GM12878 (cell line): ENCODE results near the gene ZMIZ2. TPM values are rescaled to one million over a fixed set of nuclear protein-coding genes. Genes with fewer than 3 reads are reported as not detected.

Experiments used
- BRCA1 ChIP-seq: IDR thresholded peaks from 2 replicates; pipeline ENCODE4 v1.6.1; 2011; ENCODE audit warnings: low read depth, low read length, improper control_type of control experiment
- CBX3 ChIP-seq: fragments of 200-600 bp; sonication (generic); IDR thresholded peaks from 2 replicates; pipeline ENCODE4 v1.6.1; 2016; ENCODE audit warnings: low read depth, borderline replicate concordance
- CUX1 ChIP-seq: IDR thresholded peaks from 2 replicates; pipeline ENCODE4 v1.6.1; 2012; ENCODE audit warnings: improper control_type of control experiment, low read depth, low read length; ENCODE audit not compliant: insufficient replicate concordance
- E2F4 ChIP-seq: IDR thresholded peaks from 2 replicates; pipeline ENCODE4 v1.6.1; 2012; ENCODE audit warnings: low read depth, low read length, improper control_type of control experiment
- HDAC6 ChIP-seq: fragments of 200-600 bp; sonication (generic); IDR thresholded peaks from one replicate; pipeline ENCODE4 v1.8.0; 2017; ENCODE audit warnings: antibody characterized with exemption; ENCODE audit not compliant: unreplicated experiment
- IKZF1 ChIP-seq: fragments of 450-650 bp; conservative IDR thresholded peaks from 2 replicates; pipeline ENCODE4 v1.6.1; 2017; ENCODE audit warnings: antibody characterized with exemption, mild to moderate bottlenecking
- LARP7 ChIP-seq: fragments of 450-650 bp; IDR thresholded peaks from 2 replicates; pipeline ENCODE4 v1.6.1; 2017; ENCODE audit warnings: mild to moderate bottlenecking
- MEF2A ChIP-seq: IDR thresholded peaks from 2 replicates; pipeline ENCODE4 v1.6.1; 2011; ENCODE audit warnings: low read depth, mild to moderate bottlenecking, low read length, moderate library complexity; ENCODE audit not compliant: insufficient read depth
- NFIC ChIP-seq: IDR thresholded peaks from 2 replicates; pipeline ENCODE4 v1.6.1; 2012; ENCODE audit warnings: low read depth, mild to moderate bottlenecking, inconsistent platforms, low read length, moderate library complexity
- NFXL1 ChIP-seq: fragments of 450-650 bp; IDR thresholded peaks from 2 replicates; pipeline ENCODE4 v1.6.1; 2017; ENCODE audit warnings: antibody characterized with exemption, mild to moderate bottlenecking, borderline replicate concordance
- NFYB ChIP-seq: IDR thresholded peaks from 2 replicates; pipeline ENCODE4 v1.6.1; 2011; ENCODE audit warnings: low read depth, mild to moderate bottlenecking, low read length, improper control_type of control experiment, moderate library complexity; ENCODE audit not compliant: insufficient read depth
- RB1 ChIP-seq: fragments of 450-650 bp; formaldehyde crosslinking; IDR thresholded peaks from 2 replicates; pipeline ENCODE4 v1.6.1; 2017; ENCODE audit warnings: mild to moderate bottlenecking, borderline replicate concordance
- ZNF217 ChIP-seq: fragments of 450-650 bp; IDR thresholded peaks from 2 replicates; pipeline ENCODE4 v1.6.1; 2017; ENCODE audit warnings: antibody characterized with exemption, mild to moderate bottlenecking
- ZNF592 ChIP-seq: fragments of 450-650 bp; IDR thresholded peaks from 2 replicates; pipeline ENCODE4 v1.6.1; 2017; ENCODE audit warnings: mild to moderate bottlenecking, moderate library complexity
- polyA plus RNA-seq, 11 experiments: library from polyadenylated mRNA; depleted of rRNA in 4 of 11; unstranded in 6 of 11; stranded (reverse) in 5 of 11; fragments of >200 nt; fragmentation: Nextera tagmentation in 4 of 11; fragmentation: Illumina TruSeq in 1 of 11; extraction: Ambion mirVana in 4 of 11; extraction: Trizol in 1 of 11; gene quantifications; 1 replicate in 1 of 11; 2 replicates in 10 of 11; pipeline versions ENCODE4 v1.2.1 to v1.2.3, GENCODE V29; 2011 to 2016; ENCODE audit warnings: inconsistent platforms in 2 of 11, missing spikeins in 2 of 11, low read depth in 1 of 11
- total RNA-seq, 4 experiments: library from RNA; depleted of rRNA in 3 of 4; stranded (reverse); fragments of >200 nt in 3 of 4; fragmentation: Illumina TruSeq in 1 of 4; extraction: Trizol in 1 of 4; gene quantifications; 2 replicates each; pipeline versions ENCODE4 v1.2.1 to v1.2.3, GENCODE V29; 2013 to 2021

ZMIZ2 gene
- total and polyA plus RNA-seq, 10 of the 15 experiments (the other 5 are each of a cell fraction or from before 2014, with no cell fraction given), result 0.71 to 158 (median 17.0) TPM

- no peak for TF ChIP-seq CUX1
- TF ChIP-seq MEF2A, result no peak
- no peak for TF ChIP-seq E2F4
- TF ChIP-seq NFYB, result no peak
- TF ChIP-seq NFXL1, result no peak
- TF ChIP-seq BRCA1, result no peak
- TF ChIP-seq NFIC, result no peak
- TF ChIP-seq ZNF592, result no peak
- no peak for TF ChIP-seq RB1
- TF ChIP-seq IKZF1, result no peak
- no peak for TF ChIP-seq CBX3
- no peak for TF ChIP-seq ZNF217
- TF ChIP-seq HDAC6, result no peak
- no peak for TF ChIP-seq LARP7
- TF ChIP-seq, all 136 proteins: peak for 0
Measured at GRCh38 chr7:44805950-44806349, 57.3 kb downstream of the ZMIZ2 start (continued).
